Progenitor cell of endocrine pancreas (in vitro differentiated cells): ENCODE results near the gene NARF. TPM values are rescaled to one million over a fixed set of nuclear protein-coding genes. Genes with fewer than 3 reads are reported as not detected.

ENCODE experiments used
- DNase-seq: peaks from one replicate; pipeline ENCODE4 v3.0.0; 2021; ENCODE audit warnings: low spot score; ENCODE audit not compliant: unreplicated experiment
- H3K27ac Mint-ChIP-seq: 2 replicates; pipeline ENCODE4 v1.8.0; 2021; ENCODE audit warnings: mild to moderate bottlenecking, moderate library complexity, mixed read lengths
- H3K27me3 Mint-ChIP-seq: 2 replicates; pipeline ENCODE4 v1.8.0; 2021; ENCODE audit warnings: mixed read lengths
- H3K36me3 Mint-ChIP-seq: 2 replicates; pipeline ENCODE4 v1.8.0; 2022; ENCODE audit warnings: mixed read lengths; ENCODE audit not compliant: insufficient read depth
- H3K4me1 Mint-ChIP-seq: 2 replicates; pipeline ENCODE4 v1.8.0; 2021; ENCODE audit warnings: low read depth, mixed read lengths
- H3K4me3 Mint-ChIP-seq: 2 replicates; pipeline ENCODE4 v1.8.0; 2021; ENCODE audit warnings: low read depth, mild to moderate bottlenecking, moderate library complexity, mixed read lengths
- H3K9me3 Mint-ChIP-seq: 2 replicates; pipeline ENCODE4 v1.8.0; 2021; ENCODE audit warnings: low read depth, mixed read lengths
- CTCF ChIP-seq: fragments of 200-600 bp; sonication (generic); IDR thresholded peaks from one replicate; pipeline ENCODE4 v1.5.0; 2021; ENCODE audit warnings: antibody characterized with exemption, mild to moderate bottlenecking; ENCODE audit not compliant: unreplicated experiment
- total RNA-seq: library from RNA; stranded (reverse); gene quantifications from 2 replicates; pipeline ENCODE4 v1.2.1, GENCODE V29; 2021

Gene NARF
- total RNA-seq, 1 donor from 2014 or later: 94.0 TPM

GRCh38 chr17:82444941-82445521 lies 13.5 kb upstream of the NARF start:
- H3K36me3 Mint-ChIP-seq: peaks cover 4% of the 10 kb centered on the region

GRCh38 chr17:82445542-82445941 lies 13.0 kb upstream of the NARF start:
- Mint-ChIP-seq H3K36me3 (peaks cover 4% of the 10 kb centered on the region), H3K27ac (no peak overlapping the region), H3K27me3 (no peaks in the 10 kb centered on the region), H3K4me3 (no peak overlapping the region), H3K4me1 (peaks cover 5% of the 10 kb centered on the region), H3K9me3 (no peaks in the 10 kb centered on the region)
- DNase-seq: no peak
- TF ChIP-seq CTCF: no peak

More at GRCh38 chr17:82444941-82445521, 13.5 kb upstream of the NARF start:
- H3K27ac Mint-ChIP-seq: no peak overlapping the region
- peaks cover 5% of the 10 kb centered on the region for H3K4me1 Mint-ChIP-seq
- no peak for DNase-seq
- no peaks in the 10 kb centered on the region for H3K27me3 Mint-ChIP-seq
- no peak for TF ChIP-seq CTCF
- no peaks in the 10 kb centered on the region for H3K9me3 Mint-ChIP-seq
- no peak overlapping the region for H3K4me3 Mint-ChIP-seq

GRCh38 chr17:82446124-82446523 lies 12.4 kb upstream of the NARF start:
- Mint-ChIP-seq H3K36me3 (peaks cover 4% of the 10 kb centered on the region), H3K4me1 (peaks cover 5% of the 10 kb centered on the region), H3K9me3 (no peaks in the 10 kb centered on the region), H3K27ac (no peak overlapping the region), H3K27me3 (no peaks in the 10 kb centered on the region), H3K4me3 (no peak overlapping the region)
- DNase-seq: no peak
- no peak for TF ChIP-seq CTCF

GRCh38 chr17:82446649-82447048 lies 11.9 kb upstream of the NARF start:
- no peak for DNase-seq
- TF ChIP-seq CTCF: no peak

GRCh38 chr17:82447876-82448275 lies 10.7 kb upstream of the NARF start:
- H3K27me3 Mint-ChIP-seq: no peaks in the 10 kb centered on the region
- H3K36me3 Mint-ChIP-seq: peaks cover 8% of the 10 kb centered on the region
- no peak for TF ChIP-seq CTCF
- H3K4me3 Mint-ChIP-seq: no peak overlapping the region
- H3K27ac Mint-ChIP-seq: no peak overlapping the region
- no peak for DNase-seq
- H3K4me1 Mint-ChIP-seq: peaks cover 7% of the 10 kb centered on the region
- peaks cover 11% of the 10 kb centered on the region for H3K9me3 Mint-ChIP-seq

More at GRCh38 chr17:82446649-82447048, 11.9 kb upstream of the NARF start:
- Mint-ChIP-seq H3K9me3 (peaks cover 5% of the 10 kb centered on the region), H3K4me1 (peaks cover 7% of the 10 kb centered on the region), H3K27me3 (no peaks in the 10 kb centered on the region), H3K4me3 (no peak overlapping the region), H3K27ac (no peak overlapping the region), H3K36me3 (peaks cover 4% of the 10 kb centered on the region)
